GM18858 (cell line): ENCODE results near the gene MYO7A.

Experiments
- ATAC-seq: cut with Tn5 transposase; IDR thresholded peaks from one replicate; pipeline ENCODE4 v1.9.1; 2021; ENCODE audit not compliant: unreplicated experiment

MYO7A gene

DNA sequence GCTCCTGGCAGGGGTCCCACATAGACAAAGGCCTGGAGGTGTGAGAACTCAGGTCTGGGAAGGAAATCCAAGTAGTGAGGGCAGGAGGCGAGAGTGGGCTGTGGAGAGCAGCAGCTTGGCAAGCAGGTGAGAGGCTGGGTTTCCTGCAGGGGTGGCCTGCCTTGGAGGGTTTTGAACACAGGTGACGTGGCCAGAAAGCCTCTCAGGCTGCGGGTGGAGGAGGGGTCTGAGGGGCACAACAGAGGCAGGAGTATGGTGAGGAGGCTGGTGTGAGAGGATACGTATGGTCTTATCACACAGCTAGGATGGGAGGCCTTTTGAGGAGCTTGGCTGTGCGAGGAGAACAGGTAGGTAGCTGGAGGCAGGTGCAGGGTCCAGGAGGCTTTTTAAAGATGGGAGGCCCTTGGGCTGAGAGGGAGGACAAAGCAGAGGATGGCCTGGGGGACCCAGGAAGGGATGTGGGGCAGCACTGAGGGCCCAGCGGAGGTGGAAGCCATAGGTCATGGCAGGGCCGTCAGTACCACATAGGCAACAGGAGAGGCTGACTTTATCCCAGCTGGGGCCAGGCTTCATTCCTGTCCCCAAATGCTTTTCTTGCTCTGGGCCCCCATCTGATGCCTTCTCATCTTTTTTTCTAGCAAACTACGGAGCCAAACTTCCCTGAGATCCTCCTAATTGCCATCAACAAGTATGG lies 84.4 kb downstream of the MYO7A start:
- ATAC-seq, result no peak

DNA sequence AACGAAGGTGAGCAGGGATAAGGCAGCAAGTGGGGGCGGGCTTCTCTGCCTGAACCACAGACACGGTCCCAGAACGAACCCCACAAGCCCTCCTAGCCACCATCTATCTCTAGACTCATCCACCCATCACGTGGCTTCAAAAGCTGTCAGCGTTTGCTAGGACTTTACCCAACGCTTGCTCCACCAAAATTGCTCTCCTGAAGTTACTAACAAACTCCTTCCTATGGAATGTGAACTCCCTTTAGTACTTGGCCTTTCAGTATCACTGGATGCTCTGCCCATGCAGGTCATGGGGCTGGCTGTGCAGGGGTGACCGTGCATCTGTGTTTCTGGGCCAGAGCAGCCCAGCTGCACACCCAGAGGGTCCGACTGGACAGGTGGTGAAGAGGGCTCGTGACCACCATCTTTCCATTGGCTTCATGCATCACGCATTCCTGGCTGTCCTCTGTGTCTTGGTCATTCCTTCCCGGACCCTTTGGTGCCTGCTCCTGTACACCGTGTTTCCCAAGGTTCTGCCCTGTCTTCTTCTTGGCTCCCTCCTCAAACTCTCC lies 85.1 kb downstream of the MYO7A start:
- ATAC-seq, result no peak

GRCh38 chr11:77213589-77214428 lies 85.8 kb downstream of the MYO7A start:
- no peak for ATAC-seq

DNA sequence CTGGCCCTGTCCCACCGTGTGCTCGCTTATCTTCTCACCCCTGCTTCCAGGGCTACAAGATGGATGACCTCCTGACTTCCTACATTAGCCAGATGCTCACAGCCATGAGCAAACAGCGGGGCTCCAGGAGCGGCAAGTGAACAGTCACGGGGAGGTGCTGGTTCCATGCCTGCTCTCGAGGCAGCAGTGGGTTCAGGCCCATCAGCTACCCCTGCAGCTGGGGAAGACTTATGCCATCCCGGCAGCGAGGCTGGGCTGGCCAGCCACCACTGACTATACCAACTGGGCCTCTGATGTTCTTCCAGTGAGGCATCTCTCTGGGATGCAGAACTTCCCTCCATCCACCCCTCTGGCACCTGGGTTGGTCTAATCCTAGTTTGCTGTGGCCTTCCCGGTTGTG lies 86.5 kb downstream of the MYO7A start:
- ATAC-seq, result no peak

DNA sequence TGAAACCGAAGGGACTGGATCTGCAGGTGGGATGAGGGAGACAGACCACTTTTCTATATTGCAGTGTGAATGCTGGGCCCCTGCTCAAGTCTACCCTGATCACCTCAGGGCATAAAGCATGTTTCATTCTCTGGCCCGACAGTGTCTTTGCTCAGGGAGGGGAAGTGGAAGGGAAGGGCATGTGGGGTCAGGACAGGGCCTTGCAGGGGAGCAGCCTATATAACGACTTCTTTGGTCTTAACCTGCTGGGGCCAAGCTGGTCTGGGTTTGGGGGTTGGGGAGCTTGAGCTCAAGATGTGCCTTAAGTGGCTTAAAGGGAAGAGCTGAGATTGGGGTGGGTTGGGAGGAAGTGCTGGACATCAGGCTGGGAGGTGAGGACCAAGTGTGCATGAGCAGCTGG lies 87.1 kb downstream of the MYO7A start:
- ATAC-seq, result no peak

DNA sequence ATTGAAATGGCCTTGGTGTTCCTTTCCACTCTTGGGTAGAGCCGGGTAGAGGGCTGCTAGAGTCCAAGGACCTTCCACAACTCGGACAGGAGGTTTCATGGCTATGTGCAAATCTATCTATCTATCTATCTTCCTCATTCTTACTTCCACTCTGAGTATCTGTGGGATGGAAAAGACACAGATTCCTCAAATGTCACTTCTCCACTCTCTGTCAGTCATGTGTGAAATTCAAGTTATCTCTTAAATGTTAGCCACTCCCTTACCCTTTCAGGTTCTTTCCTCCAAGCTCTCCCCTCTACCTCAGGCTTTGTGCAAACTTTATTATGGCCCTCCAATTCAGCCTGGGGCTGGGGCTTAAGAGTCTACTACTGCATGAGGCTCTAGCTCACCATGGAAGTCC lies 89.1 kb downstream of the MYO7A start:
- no peak for ATAC-seq

DNA sequence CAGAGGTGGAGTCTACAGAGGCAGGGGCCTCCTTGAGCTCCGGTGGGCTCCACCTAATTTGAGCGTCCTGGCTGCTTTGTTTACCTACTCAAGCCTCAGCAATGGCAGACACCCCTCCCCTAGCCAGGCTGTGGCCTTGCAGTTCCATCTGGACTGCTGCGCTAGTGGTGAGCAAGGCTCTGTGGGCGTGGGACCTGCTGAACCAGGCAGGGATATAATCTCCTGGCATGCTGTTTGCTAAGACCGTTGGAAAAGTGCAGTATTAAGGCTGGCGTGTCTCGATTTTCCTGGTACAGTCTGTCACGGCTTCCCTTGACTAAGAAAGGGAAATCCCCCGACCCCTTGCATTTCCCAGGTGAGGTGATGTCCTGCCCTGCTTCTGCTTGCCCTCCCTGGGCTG lies 95.8 kb downstream of the MYO7A start:
- no peak for ATAC-seq

- no peak for ATAC-seq
These were observed 103.0 kb downstream of the MYO7A start for GRCh38 chr11:77230878-77231605.

DNA sequence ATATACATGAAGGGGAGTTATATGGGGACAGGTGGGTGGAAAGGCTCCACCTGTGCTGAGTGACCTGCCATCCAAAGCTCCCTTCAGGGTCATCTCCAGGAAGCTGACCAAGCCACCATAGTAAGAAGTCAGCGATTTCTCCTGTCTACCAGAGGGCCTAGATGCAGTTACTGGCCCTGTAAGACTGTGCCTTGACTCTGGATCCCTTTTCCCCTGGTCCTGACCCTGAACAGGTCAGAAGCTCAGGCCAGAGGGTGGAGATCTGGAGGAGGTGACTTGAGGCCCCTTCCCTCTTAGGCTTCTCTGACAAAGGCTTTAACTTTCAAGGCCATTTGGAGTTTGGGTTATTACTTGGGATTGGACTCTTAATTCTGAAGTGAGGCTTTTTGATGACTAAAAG lies 103.8 kb downstream of the MYO7A start:
- no peak for ATAC-seq

- no peak for ATAC-seq
These were observed 104.2 kb downstream of the MYO7A start for GRCh38 chr11:77232242-77232641.

GRCh38 chr11:77233011-77233410 lies 105.0 kb downstream of the MYO7A start:
- no peak for ATAC-seq

DNA sequence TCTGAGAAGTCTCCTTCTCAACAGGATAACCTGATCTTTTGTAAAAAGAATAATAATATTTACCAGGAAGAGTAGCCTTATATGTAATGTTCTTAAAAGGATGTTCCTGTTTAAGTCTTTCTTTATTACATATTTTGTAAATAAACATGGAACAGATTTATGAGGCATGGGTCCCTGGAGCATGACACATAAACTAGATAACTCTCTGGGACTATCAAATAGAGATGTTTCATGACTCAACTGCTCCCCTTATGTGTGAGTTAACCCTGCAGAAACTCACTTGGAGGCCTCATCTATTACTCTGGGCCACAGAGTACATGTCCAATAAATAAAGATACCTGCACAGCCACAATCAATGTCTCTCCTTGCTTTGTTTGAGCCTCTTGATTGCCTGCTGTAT lies 108.9 kb downstream of the MYO7A start:
- no peak for ATAC-seq

DNA sequence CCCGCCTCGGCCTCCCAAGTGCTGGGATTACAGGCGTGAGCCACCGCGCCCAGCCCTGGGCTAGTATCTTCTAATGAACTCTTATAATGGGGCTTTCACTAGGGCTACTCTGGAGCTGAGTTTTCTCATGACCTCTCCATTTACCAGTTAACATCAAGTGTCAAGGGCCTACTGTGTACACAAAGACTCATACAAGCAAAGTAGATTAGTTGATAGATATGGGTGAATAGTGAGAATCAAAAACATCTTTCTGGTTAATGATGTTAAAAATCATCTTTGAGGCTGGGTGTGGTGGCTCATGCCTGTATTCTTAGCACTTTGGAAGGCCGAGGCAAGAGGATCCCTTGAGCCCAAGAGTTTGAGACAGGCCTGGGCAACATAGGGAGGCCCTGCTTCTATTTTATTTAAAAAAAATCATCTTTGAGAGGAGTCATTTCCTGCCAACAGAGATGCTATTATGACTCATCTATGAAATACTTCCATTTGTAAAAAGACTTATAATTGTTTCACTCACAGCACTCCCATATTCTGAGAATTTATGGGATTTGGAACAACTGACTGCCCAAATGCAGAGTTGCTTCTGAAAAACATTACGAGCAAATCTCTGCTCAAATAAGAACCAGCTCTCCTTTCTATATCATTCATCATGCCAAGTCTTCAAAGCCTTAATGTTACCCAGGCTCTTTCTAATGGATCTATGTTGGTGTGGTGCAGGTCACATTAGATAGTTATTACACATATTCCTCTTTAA lies 116.4 kb downstream of the MYO7A start:
- ATAC-seq, result no peak

GRCh38 chr11:77249427-77249826 lies 121.4 kb downstream of the MYO7A start:
- ATAC-seq, result no peak

- ATAC-seq, result no peak
These were observed 123.0 kb downstream of the MYO7A start for GRCh38 chr11:77250881-77251640.

GRCh38 chr11:77252555-77253270 lies 124.7 kb downstream of the MYO7A start:
- ATAC-seq, result no peak

GRCh38 chr11:77253690-77254089 lies 125.6 kb downstream of the MYO7A start:
- ATAC-seq, result no peak

- ATAC-seq, result no peak
These were observed 131.6 kb downstream of the MYO7A start for GRCh38 chr11:77259641-77260040.

DNA sequence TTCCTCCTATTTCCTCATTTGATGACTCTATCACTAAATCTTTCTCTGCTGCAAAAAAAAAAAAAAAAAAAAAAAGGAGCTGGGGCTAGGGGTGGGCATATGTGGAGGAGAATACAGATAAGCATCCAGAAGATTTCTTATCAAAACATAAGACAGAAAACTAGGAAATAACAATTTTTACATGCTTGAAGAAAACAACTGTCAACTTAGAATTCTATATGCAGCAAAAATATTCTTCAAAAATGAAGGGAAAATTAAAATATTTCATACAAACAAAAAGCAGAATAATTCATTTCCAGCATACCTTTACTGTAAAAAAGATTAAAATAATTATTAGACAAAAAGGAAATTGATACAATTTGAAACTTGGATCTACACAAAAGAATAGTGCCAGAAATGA lies 134.8 kb downstream of the MYO7A start:
- no peak for ATAC-seq
